ENCODE data around the gene NRL.

- TF ChIP-seq CTCF (IDR thresholded peaks at IDR 0.05) (no peak), EZH2 (IDR thresholded peaks at IDR 0.05) (no peak), EZH2phosphoT487 (IDR thresholded peaks at IDR 0.05) (no peak)
These were observed 45.9 kb downstream of the NRL start for GRCh38 chr14:24068711-24069410.
